Muscle layer of colon (tissue), 2 donors: ENCODE data around the gene RAD51B.

Source experiments
- H3K27ac ChIP-seq: one replicate; pipeline ENCODE4 v1.7.0; 2013; ENCODE audit warnings: low read depth, mild to moderate bottlenecking, low read length, moderate library complexity
- H3K27me3 ChIP-seq, 2 donors: one replicate each; pipeline ENCODE4 v1.7.0; 2013; ENCODE audit warnings: low read length in 2 of 2, mild to moderate bottlenecking in 2 of 2; ENCODE audit not compliant: insufficient read depth in 2 of 2, control insufficient read depth in 1 of 2
- H3K36me3 ChIP-seq: one replicate; pipeline ENCODE4 v1.7.0; 2013; ENCODE audit warnings: mild to moderate bottlenecking, low read length; ENCODE audit not compliant: insufficient read depth
- H3K4me1 ChIP-seq: one replicate; pipeline ENCODE4 v1.7.0; 2013; ENCODE audit warnings: mild to moderate bottlenecking, low read length; ENCODE audit not compliant: insufficient read depth
- H3K4me3 ChIP-seq, 2 donors: one replicate each; pipeline ENCODE4 v1.7.0; 2013; ENCODE audit warnings: low read length in 2 of 2, low read depth in 1 of 2, mild to moderate bottlenecking in 1 of 2, moderate library complexity in 1 of 2
- H3K9ac ChIP-seq: one replicate; pipeline ENCODE4 v1.7.0; 2013; ENCODE audit warnings: low read length
- H3K9me3 ChIP-seq: one replicate; pipeline ENCODE4 v1.7.0; 2013; ENCODE audit warnings: mild to moderate bottlenecking, low read length
- donor health status: abdominal sarcoma.
- donor health status: Adenocarcinoma of cecum.

RAD51B gene

GRCh38 chr14:68269136-68269927 lies 449.8 kb downstream of the RAD51B start:
- Histone ChIP-seq H3K9ac (no peak overlapping the region), H3K36me3 (no peaks in the 10 kb centered on the region), H3K27ac (peak overlapping the region; percentile 67), H3K4me1 (peaks cover 52% of the 10 kb centered on the region), H3K9me3 (no peaks in the 10 kb centered on the region), H3K27me3 (no peaks in the 10 kb centered on the region), H3K4me3 (no peak overlapping the region)

DNA sequence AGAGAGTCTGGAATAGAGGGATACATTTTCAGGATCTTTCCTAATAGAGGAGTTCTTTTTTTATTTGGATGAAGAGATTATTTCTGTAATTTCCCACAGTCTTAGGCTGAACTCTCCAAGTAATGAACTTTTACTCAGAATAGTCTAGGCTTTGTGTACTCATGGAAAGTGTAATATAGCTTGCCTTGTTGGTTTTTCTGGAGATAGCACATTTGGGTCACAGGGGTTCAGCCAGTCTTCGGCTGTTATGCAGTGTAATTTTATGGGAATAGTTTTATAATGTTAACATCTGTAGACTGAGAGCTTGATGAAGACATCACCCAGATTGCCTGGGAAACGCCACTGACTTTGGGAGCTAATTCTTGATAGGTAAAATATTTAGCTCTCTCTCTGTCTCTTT lies 450.8 kb downstream of the RAD51B start:
- peaks cover 52% of the 10 kb centered on the region for H3K4me1 ChIP-seq

GRCh38 chr14:68271913-68272391 lies 452.4 kb downstream of the RAD51B start:
- H3K4me3 ChIP-seq = no peak overlapping the region
- H3K9me3 ChIP-seq = no peaks in the 10 kb centered on the region
- H3K36me3 ChIP-seq = no peaks in the 10 kb centered on the region
- peak overlapping the region; percentile 18 for H3K27ac ChIP-seq
- H3K27me3 ChIP-seq = no peaks in the 10 kb centered on the region
- peaks cover 52% of the 10 kb centered on the region for H3K4me1 ChIP-seq
- H3K9ac ChIP-seq = no peak overlapping the region

More for the DNA sequence above, 450.8 kb downstream of the RAD51B start:
- Histone ChIP-seq H3K27ac (peak overlapping the region; percentile 61), H3K9ac (no peak overlapping the region), H3K9me3 (no peaks in the 10 kb centered on the region), H3K4me3 (no peak overlapping the region), H3K36me3 (no peaks in the 10 kb centered on the region), H3K27me3 (no peaks in the 10 kb centered on the region)

GRCh38 chr14:68273413-68273812 lies 453.8 kb downstream of the RAD51B start:
- H3K27me3 ChIP-seq = no peaks in the 10 kb centered on the region
- H3K4me3 ChIP-seq = no peak overlapping the region
- no peak overlapping the region for H3K27ac ChIP-seq
- no peak overlapping the region for H3K9ac ChIP-seq
- peaks cover 41% of the 10 kb centered on the region for H3K4me1 ChIP-seq
- H3K36me3 ChIP-seq = no peaks in the 10 kb centered on the region
- no peaks in the 10 kb centered on the region for H3K9me3 ChIP-seq

GRCh38 chr14:68274725-68275124 lies 455.1 kb downstream of the RAD51B start:
- Histone ChIP-seq H3K27me3 (no peaks in the 10 kb centered on the region), H3K4me1 (peaks cover 34% of the 10 kb centered on the region), H3K4me3 (no peak overlapping the region)

GRCh38 chr14:68278576-68279436 lies 459.2 kb downstream of the RAD51B start:
- peaks cover 19% of the 10 kb centered on the region for H3K4me1 ChIP-seq
- no peaks in the 10 kb centered on the region for H3K9me3 ChIP-seq
- H3K27me3 ChIP-seq = no peaks in the 10 kb centered on the region
- no peaks in the 10 kb centered on the region for H3K36me3 ChIP-seq
- no peak overlapping the region for H3K27ac ChIP-seq
- H3K4me3 ChIP-seq = no peak overlapping the region
- H3K9ac ChIP-seq = no peak overlapping the region

More at GRCh38 chr14:68274725-68275124, 455.1 kb downstream of the RAD51B start:
- H3K9me3 ChIP-seq = no peaks in the 10 kb centered on the region
- no peaks in the 10 kb centered on the region for H3K36me3 ChIP-seq
- no peak overlapping the region for H3K27ac ChIP-seq
- no peak overlapping the region for H3K9ac ChIP-seq

DNA sequence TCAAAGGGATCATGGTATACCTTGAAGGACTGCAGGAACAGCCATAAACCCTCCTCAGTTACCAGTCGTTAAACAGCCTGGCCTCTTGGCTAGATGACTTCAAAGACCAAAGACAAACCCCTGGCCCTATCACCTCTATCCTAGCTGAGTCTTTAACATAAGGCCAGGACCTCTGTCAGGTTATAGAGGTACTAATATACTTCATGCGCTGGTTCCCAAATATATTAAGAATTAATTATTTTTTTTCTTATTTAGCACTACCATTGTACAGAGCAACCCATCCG lies 459.8 kb downstream of the RAD51B start:
- Histone ChIP-seq H3K27ac (no peak overlapping the region), H3K27me3 (no peaks in the 10 kb centered on the region), H3K4me3 (no peak overlapping the region), H3K4me1 (peaks cover 23% of the 10 kb centered on the region), H3K9ac (no peak overlapping the region), H3K36me3 (no peaks in the 10 kb centered on the region), H3K9me3 (no peaks in the 10 kb centered on the region)

GRCh38 chr14:68279777-68280233 lies 460.2 kb downstream of the RAD51B start:
- no peak overlapping the region for H3K4me3 ChIP-seq
- H3K36me3 ChIP-seq = no peaks in the 10 kb centered on the region
- no peaks in the 10 kb centered on the region for H3K27me3 ChIP-seq
- H3K27ac ChIP-seq = no peak overlapping the region
- H3K9me3 ChIP-seq = no peaks in the 10 kb centered on the region
- H3K9ac ChIP-seq = no peak overlapping the region
- H3K4me1 ChIP-seq = peaks cover 26% of the 10 kb centered on the region

- Histone ChIP-seq H3K36me3 (no peaks in the 10 kb centered on the region), H3K27ac (no peak overlapping the region), H3K9me3 (no peaks in the 10 kb centered on the region), H3K9ac (no peak overlapping the region), H3K27me3 (no peaks in the 10 kb centered on the region), H3K4me3 (no peak overlapping the region), H3K4me1 (peaks cover 31% of the 10 kb centered on the region)
These were observed 461.9 kb downstream of the RAD51B start for GRCh38 chr14:68281497-68281896.

DNA sequence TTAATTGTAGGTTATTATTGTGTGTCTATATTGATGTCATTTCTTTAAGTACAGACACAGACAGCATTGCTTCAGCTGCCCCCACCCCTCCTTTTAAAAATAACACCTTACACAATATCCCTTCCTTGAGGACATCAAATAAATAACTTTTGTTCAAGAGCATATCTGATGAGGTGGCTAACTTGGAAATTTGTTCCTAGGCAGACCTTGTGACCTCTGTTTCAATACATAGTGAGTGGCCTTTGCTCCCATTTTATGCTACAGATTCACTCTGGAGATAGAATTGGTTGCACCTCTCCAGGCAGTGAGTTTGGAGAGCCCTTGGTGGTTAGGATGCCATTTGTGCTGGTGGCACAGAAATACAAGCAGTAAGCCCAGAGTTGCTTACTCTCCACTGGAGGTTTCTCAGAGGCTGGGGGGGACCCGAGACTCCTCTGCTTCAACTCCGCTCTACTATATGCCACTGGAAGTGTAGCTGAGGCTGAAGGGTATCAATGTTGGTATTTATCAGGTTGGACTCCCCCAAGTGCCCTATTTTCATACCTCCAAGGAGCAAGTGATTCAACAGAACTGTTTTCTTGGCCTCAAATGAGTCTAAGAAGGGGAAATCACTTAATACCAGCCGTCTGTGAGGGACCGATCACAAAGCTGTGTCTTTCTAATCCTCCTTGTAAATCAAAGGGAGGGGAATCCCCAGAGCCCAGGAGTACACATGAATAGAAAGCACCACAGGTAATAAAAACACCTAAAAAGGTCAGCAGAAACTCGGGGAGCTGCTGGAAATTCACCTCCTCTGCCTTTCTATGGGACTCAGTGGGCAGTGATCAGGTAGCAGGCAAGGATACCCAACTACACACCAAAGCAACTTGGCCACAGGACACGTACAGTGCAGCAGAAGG lies 463.1 kb downstream of the RAD51B start:
- no peaks in the 10 kb centered on the region for H3K27me3 ChIP-seq
- H3K4me3 ChIP-seq = no peak overlapping the region
- H3K36me3 ChIP-seq = no peaks in the 10 kb centered on the region
- no peak overlapping the region for H3K9ac ChIP-seq
- H3K9me3 ChIP-seq = no peaks in the 10 kb centered on the region
- H3K27ac ChIP-seq = no peak overlapping the region
- peaks cover 31% of the 10 kb centered on the region for H3K4me1 ChIP-seq
